ENCODE results near the gene MSL1.

GRCh38 chr17:40105861-40106759, 15.7 kb upstream of the MSL1 start:
- TF ChIP-seq CTCF (IDR thresholded peaks at IDR 0.05 in 2 of 3, conservative IDR thresholded peaks at IDR 0.05 in 1 of 3; ENCODE audit: insufficient read depth in 2 of 3, low read depth in 1 of 3, low read length in 3 of 3) (no peak), ZKSCAN1 (IDR thresholded peaks at IDR 0.05; ENCODE audit: low read depth, low read length) (no peak), SUPT5H (IDR thresholded peaks at IDR 0.05) (no peak), ZBTB17 (CRISPR knock-in tag; IDR thresholded peaks at IDR 0.05) (no peak), NRF1 (conservative IDR thresholded peaks at IDR 0.05 in 1 of 2, IDR thresholded peaks at IDR 0.05 in 1 of 2) (no peak), EHMT2 (IDR thresholded peaks at IDR 0.05) (no peak), KHSRP (IDR thresholded peaks at IDR 0.05) (no peak), MAX (CRISPR knock-in tag; IDR thresholded peaks at IDR 0.05) (no peak), TFAP4 (CRISPR knock-in tag; IDR thresholded peaks at IDR 0.05; ENCODE audit: borderline replicate concordance) (no peak), RAD21 (CRISPR knock-in tag; conservative IDR thresholded peaks at IDR 0.05 in 1 of 2, IDR thresholded peaks at IDR 0.05 in 1 of 2) (no peak)
